GM19452 (cell line): ENCODE measurements around the gene MCF2L2.
"Not testable (repeated sequence)": the region's sequence is repeated elsewhere in the genome, so short reads cannot be mapped to it uniquely, and the experiment has no call there.

Experiments used
- ATAC-seq: cut with Tn5 transposase; IDR thresholded peaks from one replicate; pipeline ENCODE4 v1.9.1; 2021; ENCODE audit not compliant: unreplicated experiment

The MCF2L2 gene

DNA sequence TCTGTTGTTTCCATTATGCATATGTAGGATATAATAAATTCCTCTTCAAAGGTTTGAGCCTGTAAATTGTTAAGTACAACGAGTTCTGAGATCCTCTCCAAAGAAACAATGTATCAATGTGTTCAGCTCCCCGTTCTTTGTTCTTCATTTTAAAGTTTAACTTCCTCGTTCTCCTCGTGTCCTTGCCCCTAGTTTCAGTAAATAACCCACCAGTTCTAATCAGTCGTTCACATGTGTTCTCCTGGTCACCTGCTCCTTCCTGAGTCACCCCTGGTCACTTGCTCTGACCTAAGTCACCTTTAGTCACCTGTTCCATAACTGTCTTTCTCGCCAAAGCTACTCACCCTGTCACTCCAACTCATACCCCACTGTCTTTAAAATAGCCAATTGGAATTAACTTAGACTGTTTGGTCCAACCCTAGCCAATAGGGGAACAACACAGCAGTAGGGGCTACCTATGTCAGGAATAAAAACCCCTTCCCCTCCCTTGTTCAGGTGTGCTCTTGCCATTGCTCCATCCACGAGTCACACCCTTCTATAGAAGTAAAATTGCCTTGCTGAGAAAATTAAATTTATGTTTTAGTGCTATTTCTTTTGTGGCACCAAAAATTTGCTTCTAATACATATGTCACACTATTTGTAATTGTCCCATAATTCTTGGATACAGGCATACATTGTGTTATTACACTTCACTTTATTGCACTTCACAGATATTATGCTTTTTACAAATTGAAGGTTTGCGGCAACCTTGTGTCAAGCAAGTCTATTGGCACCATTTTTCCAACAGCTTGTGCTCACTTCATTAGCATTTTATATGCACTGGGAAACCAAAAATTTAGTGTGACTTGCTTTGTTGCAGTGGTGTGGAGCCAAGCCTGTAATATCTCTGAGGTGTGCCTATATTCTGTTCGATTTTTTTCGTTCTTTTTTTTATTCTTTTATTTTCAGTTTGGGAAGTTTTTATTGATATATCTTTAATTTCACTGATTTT is 15.3 kb upstream of the MCF2L2 start:
- no peak for ATAC-seq

GRCh38 chr3:183442994-183443393 is 14.6 kb upstream of the MCF2L2 start:
- ATAC-seq, result no peak

DNA sequence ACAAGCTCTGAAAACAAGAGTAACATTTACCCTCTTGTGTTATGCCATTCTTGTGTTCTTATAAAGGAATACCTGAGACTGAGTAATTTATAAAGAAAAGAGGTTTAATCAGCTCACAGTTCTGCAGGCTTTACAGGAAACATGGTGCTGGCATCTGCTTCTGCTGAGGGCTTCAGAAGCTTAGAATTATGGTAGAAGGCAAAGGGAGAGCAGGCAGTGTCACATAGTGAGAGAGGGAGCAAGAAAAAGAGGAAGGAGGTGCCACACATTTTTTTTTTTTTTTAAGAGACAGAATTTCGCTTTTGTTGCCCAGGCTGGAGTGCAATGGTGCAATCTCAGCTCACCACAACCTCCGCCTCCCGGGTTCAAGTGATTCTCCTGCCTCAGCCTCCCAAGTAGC is 12.1 kb upstream of the MCF2L2 start:
- ATAC-seq, result not testable (repeated sequence)

GRCh38 chr3:183439515-183439914 is 11.1 kb upstream of the MCF2L2 start:
- ATAC-seq, result no peak

DNA sequence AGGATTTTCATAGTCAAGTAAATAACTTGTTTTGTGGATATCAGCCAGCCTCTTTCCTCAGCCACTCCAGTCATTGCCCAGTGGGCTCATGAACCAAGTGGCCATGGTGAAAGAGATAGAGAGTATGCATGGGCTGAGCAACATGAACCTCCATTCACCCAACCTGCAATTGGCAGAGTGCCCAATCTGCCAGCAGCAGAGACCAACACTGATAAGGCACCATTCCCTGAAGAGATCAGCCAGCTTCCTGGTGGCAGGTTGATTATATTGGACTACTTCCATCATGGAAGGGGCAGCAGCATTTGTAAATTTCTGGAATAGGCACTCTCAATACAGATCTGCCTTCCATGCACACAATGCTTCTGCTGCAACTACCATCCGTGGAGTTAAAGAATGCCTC is 10.3 kb upstream of the MCF2L2 start:
- no peak for ATAC-seq

- ATAC-seq, result no peak
These were observed 9.5 kb upstream of the MCF2L2 start for GRCh38 chr3:183437666-183438564.

- no peak for ATAC-seq
These were observed 8.6 kb upstream of the MCF2L2 start for GRCh38 chr3:183437061-183437460.

GRCh38 chr3:183435661-183436060 is 7.2 kb upstream of the MCF2L2 start:
- peak; percentile 89 for ATAC-seq

DNA sequence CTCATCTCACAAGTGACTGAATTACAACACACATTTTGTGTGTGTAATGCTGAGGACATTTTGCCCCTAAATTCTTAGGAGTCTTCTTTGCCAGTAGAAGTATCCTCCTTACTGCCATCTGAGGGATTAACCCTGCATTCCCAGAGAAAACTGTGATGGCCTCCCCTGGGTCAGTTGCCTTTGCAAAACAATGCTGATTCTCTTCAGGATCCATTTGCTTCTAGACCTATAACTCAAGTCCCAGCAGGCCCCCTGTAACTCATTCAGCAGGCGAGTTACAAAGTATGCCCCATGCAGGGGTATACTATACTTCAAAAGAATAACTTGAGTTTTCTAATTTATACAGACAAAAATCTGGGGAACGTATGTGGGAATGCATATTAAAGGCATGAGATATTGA is 6.6 kb upstream of the MCF2L2 start:
- no peak for ATAC-seq

DNA sequence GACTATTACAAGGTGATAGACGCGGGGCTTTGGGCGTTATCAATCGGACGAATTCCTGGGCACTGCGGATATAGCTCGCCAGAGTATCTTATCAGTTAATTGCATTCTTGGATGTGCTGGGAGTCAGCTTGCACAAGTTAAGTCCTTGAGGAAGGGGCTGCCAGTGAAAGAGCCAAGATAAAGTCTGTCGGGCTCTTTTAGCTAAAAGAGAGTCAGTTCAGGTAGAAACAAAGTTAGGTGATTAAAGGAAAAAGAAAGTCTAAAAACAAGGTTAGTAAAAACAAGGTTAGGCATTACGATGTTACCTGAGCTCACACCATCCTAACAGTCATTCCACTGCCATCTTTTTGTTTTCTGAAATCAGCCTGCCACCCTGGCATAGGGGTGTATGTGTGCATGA is 6.1 kb upstream of the MCF2L2 start:
- ATAC-seq, result no peak

GRCh38 chr3:183430325-183430957 is 2.0 kb upstream of the MCF2L2 start:
- ATAC-seq, result no peak

DNA sequence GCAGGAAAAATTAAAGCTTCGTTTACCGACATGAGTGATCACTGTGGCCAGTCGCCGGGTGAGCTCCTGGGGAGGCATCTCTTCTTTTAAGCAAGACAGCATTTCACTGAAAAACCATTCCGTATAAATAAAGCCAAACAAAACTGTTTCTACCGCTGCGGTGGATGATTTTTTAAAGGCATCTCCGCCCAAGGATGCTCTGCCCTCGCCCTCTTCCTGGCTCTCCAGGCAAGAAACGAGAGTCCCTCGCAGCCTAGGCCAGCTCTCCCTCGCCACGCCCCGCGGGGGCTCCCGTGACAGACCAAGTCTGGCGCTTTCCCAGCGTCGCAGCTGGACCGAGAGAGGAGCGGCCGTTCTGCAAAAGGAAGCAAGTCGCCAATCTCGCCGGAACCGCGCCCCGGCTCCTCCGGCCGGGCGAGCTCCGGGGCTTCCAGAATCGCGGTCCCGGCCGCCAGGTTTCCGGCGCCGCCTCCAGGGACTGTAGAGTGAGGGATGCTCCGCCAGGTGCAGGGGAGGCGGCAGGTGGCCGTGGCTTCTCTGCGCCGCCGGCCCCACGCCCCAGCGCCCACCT is 458 bp downstream of the MCF2L2 start:
- ATAC-seq, result peak; percentile 41

- ATAC-seq, result no peak
These were observed 1.1 kb downstream of the MCF2L2 start for GRCh38 chr3:183427196-183427875.

DNA sequence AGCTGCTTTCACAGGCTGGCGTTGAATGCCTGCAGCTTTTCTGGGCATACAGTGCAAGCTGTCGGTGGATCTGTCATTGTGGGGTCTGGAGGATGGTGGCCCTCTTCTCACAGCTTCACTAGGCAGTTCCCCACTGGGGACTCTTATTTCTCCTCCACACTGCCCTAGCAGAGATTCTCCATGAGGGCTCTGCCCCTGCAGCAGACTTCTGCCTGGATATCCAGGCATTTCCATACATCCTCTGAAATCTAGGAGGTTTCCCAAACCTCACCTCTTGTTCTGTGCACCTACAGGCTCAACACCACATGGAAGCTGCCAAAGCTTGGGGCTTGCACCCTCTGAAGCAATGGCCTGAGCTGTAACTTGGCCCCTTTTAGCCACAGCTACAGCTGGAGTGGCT is 9.6 kb downstream of the MCF2L2 start:
- not testable (repeated sequence) for ATAC-seq

DNA sequence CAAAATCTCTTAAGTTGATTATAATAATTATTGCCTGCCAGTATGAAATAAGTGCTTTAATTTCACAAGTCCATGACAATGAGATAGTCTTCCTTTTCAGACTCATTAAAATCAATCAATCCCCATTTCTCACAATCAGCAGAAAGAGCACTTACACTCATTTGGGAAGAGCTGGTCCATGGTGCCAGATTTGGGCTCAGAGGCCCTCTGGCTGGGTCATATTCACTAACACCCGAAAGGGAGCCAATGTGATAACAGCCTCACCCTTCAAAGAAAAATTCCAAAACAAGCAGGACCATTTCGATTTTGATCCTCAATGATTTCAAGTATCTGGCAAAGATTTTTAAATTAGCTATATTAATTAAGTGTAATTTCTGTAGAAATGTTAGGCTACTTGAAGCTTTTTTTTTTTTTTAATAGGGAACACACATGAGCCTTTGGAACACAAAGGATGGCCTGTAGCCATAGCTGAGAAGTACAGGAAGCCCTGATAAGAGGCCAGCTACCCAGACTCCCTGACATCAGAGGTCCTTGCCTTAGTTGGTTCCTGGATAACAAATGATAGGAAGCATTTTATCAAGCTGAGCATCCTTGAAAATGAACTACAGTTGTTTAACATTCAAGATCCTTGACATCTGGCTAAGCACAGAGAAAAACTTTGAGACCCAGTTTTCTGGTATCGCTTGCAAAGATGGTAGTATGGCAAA is 17.1 kb downstream of the MCF2L2 start:
- ATAC-seq, result no peak

- ATAC-seq, result no peak
These were observed 17.7 kb downstream of the MCF2L2 start for GRCh38 chr3:183410759-183411158.

DNA sequence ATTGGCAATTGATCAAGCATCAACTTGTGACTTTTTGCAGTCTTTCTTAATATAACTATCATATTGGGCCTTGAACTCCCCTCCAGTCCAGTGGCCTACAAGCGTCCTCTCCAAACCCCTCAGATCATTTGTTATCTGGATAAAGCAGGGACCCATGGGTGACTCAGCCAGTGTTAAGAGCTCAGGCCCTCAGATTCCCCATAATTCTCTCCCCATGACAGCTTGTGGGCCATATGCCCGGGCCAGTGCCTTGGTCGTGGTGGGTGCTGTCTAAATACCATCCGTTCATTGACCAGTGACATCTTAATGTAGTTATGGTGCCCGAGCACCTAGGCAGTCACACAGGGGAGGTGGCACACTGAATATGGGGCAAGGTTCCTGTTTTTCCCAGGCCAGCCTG is 18.1 kb downstream of the MCF2L2 start:
- no peak for ATAC-seq

- ATAC-seq, result no peak
These were observed 19.2 kb downstream of the MCF2L2 start for GRCh38 chr3:183409219-183409618.

DNA sequence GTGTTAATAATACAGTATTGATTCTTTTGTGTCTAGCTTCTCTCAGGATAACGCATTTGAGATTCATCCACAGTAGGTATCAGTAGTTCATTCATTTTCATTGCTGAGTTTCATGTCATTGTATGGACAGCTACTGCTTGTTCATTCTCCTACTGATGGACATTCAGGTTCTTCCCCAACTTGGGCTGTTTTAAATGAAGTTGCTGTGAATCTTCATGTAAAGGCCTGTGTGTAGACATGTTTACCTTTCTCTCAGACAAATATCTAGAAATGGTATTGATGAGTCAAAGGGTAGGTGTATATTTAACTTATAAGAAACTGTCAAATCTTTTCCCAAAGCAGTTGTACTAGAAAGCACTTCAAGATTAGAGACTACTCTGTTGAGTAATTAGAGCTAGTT is 26.7 kb downstream of the MCF2L2 start:
- no peak for ATAC-seq

DNA sequence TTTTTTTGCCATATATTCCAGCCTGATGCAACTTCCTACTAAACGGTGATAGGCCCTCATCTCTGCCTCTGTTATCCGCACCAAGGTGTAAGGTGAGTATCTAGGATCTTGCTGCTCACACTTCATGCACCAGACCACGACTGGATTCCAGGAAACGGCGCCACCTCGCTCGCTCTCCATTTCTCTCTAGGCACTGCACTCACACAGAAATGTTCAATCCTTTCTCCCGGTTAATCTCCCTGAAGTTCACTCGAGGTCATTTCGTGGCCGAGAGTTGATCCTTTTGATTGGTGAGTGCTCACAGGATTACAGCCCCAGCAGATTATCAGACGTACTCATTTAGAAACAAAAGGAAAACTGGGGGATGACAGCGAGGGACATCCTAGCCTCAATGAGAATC is 28.1 kb downstream of the MCF2L2 start:
- no peak for ATAC-seq
